Endothelial cell of umbilical vein (primary cell): Measurements from ENCODE around the gene FBXL3. TPM values are rescaled to one million over a fixed set of nuclear protein-coding genes. Genes with fewer than 3 reads are reported as not detected.

ENCODE experiments used
- BruUV-seq: library from RNA; stranded (reverse); fragments of 400-500 nt; replicated peaks from 2 replicates; lab custom pipeline; 2021; lab: Mats Ljungman, UMichigan
- CTCF ChIA-PET: fragments of 300-600, 350-600 bp; sonication (Branson Sonifier 250); formaldehyde crosslinking; loops from one replicate; lab custom pipeline; 2021; ENCODE audit warnings: antibody characterized with exemption, inconsistent platforms; lab: Charles Lee
- POLR2A ChIA-PET: fragments of 300-600, 350-600 bp; sonication (Branson Sonifier 250); formaldehyde crosslinking; loops from one replicate; lab custom pipeline; 2021; ENCODE audit warnings: antibody characterized with exemption, inconsistent platforms; lab: Charles Lee
- DNase-seq: peaks from one replicate; pipeline ENCODE4 v3.0.0-alpha.2; 2011; ENCODE audit warnings: low read depth, low spot score
- FAIRE-seq: peaks from 2 replicates; lab custom pipeline; 2011; peaks lifted over from hg19 to GRCh38; lab: Jason Lieb, UNC
- H2AFZ ChIP-seq: 2 replicates; pipeline ENCODE4 v1.6.0; 2012; ENCODE audit warnings: low read depth, low read length, control low read depth, inconsistent platforms
- H3K27ac ChIP-seq: 2 replicates; pipeline ENCODE4 v1.5.1; 2011; ENCODE audit warnings: low read depth, mild to moderate bottlenecking, control low read depth, low read length, moderate library complexity; ENCODE audit not compliant: insufficient read depth
- H3K27me3 ChIP-seq, 2 experiments: 2 replicates each; pipeline versions ENCODE4 v1.6.0 to v1.6.1; 2011; ENCODE audit warnings: low read length in 2 of 2, mixed read lengths in 1 of 2; ENCODE audit not compliant: control insufficient read depth in 2 of 2, insufficient read depth in 2 of 2
- H3K36me3 ChIP-seq, 2 experiments: 2 replicates in 1 of 2; 3 replicates in 1 of 2; pipeline ENCODE4 v1.5.1; 2011; ENCODE audit warnings: low read length in 2 of 2, mild to moderate bottlenecking in 1 of 2, moderate library complexity in 1 of 2; ENCODE audit not compliant: control insufficient read depth in 2 of 2, insufficient read depth in 2 of 2; ENCODE audit errors: extremely low read depth in 1 of 2
- H3K4me1 ChIP-seq: 3 replicates; pipeline ENCODE4 v1.5.1; 2011; ENCODE audit warnings: mild to moderate bottlenecking, low read length; ENCODE audit not compliant: control insufficient read depth, insufficient read depth; ENCODE audit errors: extremely low read depth
- H3K4me2 ChIP-seq: 2 replicates; pipeline ENCODE4 v1.6.1; 2011; ENCODE audit warnings: low read length, control low read depth, mixed read lengths; ENCODE audit not compliant: insufficient read depth
- H3K4me3 ChIP-seq, 3 experiments: fragments of 200-600 bp in 1 of 3; sonication (generic), shearing (Covaris generic) in 1 of 3; replicated peaks in 1 of 3; 2 replicates each; pipeline ENCODE4 v1.5.1; 2011 to 2016; ENCODE audit warnings: control low read depth in 3 of 3, low read length in 3 of 3, mild to moderate bottlenecking in 2 of 3, inconsistent platforms in 1 of 3, low read depth in 1 of 3, moderate library complexity in 1 of 3; ENCODE audit not compliant: insufficient read depth in 1 of 3
- H3K79me2 ChIP-seq: 2 replicates; pipeline ENCODE4 v1.6.0; 2012; ENCODE audit warnings: low read length, inconsistent platforms; ENCODE audit not compliant: control insufficient read depth, insufficient read depth
- H3K9ac ChIP-seq: replicated peaks from 2 replicates; pipeline ENCODE3; 2011; ENCODE audit warnings: low read length, control low read depth; ENCODE audit not compliant: insufficient read depth; ENCODE audit errors: extremely low read depth
- H3K9me1 ChIP-seq: replicated peaks from 3 replicates; pipeline ENCODE4 v1.6.0; 2011; ENCODE audit warnings: mild to moderate bottlenecking, low read length; ENCODE audit not compliant: control insufficient read depth, insufficient read depth; ENCODE audit errors: extremely low read depth
- H3K9me3 ChIP-seq: replicated peaks from 2 replicates; pipeline ENCODE4 v1.5.1; 2012; ENCODE audit warnings: low read length, inconsistent platforms; ENCODE audit not compliant: control insufficient read depth, insufficient read depth
- H4K20me1 ChIP-seq: replicated peaks from 2 replicates; pipeline ENCODE3; 2011; ENCODE audit warnings: mild to moderate bottlenecking, low read length; ENCODE audit not compliant: control insufficient read depth, insufficient read depth; ENCODE audit errors: extremely low read depth
- CTCF ChIP-seq, 2 donors: IDR thresholded peaks; 1 replicate in 1 of 2; 2 replicates in 1 of 2; pipeline ENCODE4 v1.5.1; 2011; ENCODE audit warnings: low read length in 2 of 2, mild to moderate bottlenecking in 2 of 2, moderate library complexity in 2 of 2, control low read depth in 1 of 2, inconsistent platforms in 1 of 2, low read depth in 1 of 2; ENCODE audit not compliant: insufficient read depth in 1 of 2; ENCODE audit errors: extremely low read depth in 1 of 2
- EZH2 ChIP-seq: IDR thresholded peaks from 2 replicates; pipeline ENCODE4 v1.6.1; 2012; ENCODE audit warnings: borderline replicate concordance, low read depth, mild to moderate bottlenecking, moderate library complexity, low read length, inconsistent platforms; ENCODE audit not compliant: severe bottlenecking
- FOS ChIP-seq: IDR thresholded peaks from 2 replicates; pipeline ENCODE4 v1.6.1; 2011; ENCODE audit warnings: mild to moderate bottlenecking, low read length, moderate library complexity, borderline replicate concordance; ENCODE audit not compliant: insufficient read depth
- GATA2 ChIP-seq: IDR thresholded peaks from 2 replicates; pipeline ENCODE4 v1.7.0; 2011; ENCODE audit warnings: low read depth, mild to moderate bottlenecking, moderate library complexity, mixed read lengths, low read length; ENCODE audit not compliant: insufficient read length, insufficient read depth
- JUN ChIP-seq: IDR thresholded peaks from 2 replicates; pipeline ENCODE4 v1.6.1; 2011; ENCODE audit warnings: borderline replicate concordance, low read depth; ENCODE audit not compliant: insufficient read length, insufficient read depth
- MAX ChIP-seq: IDR thresholded peaks from 2 replicates; pipeline ENCODE4 v1.6.1; 2011; ENCODE audit not compliant: insufficient read depth, insufficient read length
- MYC ChIP-seq: IDR thresholded peaks from one replicate; pipeline ENCODE4 v1.6.1; 2011; ENCODE audit warnings: mild to moderate bottlenecking, low read depth, low read length
- POLR2A ChIP-seq: IDR thresholded peaks from 2 replicates; pipeline ENCODE4 v1.6.1; 2012; ENCODE audit warnings: low read depth, mild to moderate bottlenecking, control low read depth, low read length
- POLR2AphosphoS5 ChIP-seq: IDR thresholded peaks from 2 replicates; pipeline ENCODE4 v1.6.1; 2012; ENCODE audit warnings: low read depth, mild to moderate bottlenecking, control low read depth, low read length, moderate library complexity; ENCODE audit not compliant: insufficient read depth
- dilution Hi-C: fragments of 300-500 bp; cut with MboI; formaldehyde crosslinking; loops from one replicate; pipeline ENCODE4 v1.15.0; 2019; ENCODE audit warnings: low sequenced_read_pairs; ENCODE audit not compliant: extremely low pct_ligation_motif_present
- intact Hi-C: fragments of 100-400 bp; cut with micrococcal nuclease; formaldehyde crosslinking; loops from one replicate; pipeline ENCODE4 v1.10.0; 2022
- polyA plus RNA-seq, 4 experiments: library from polyadenylated mRNA; depleted of rRNA in 3 of 4; stranded (reverse) in 3 of 4; unstranded in 1 of 4; fragments of >200 nt; gene quantifications; 2 replicates each; pipeline versions ENCODE4 v1.2.1 to v1.2.3, GENCODE V29; 2011 to 2012; ENCODE audit warnings: missing spikeins in 1 of 4
- total RNA-seq: library from RNA; stranded (reverse); gene quantifications from 2 replicates; pipeline ENCODE4 v1.2.3, GENCODE V29; 2021

Gene FBXL3
- total and polyA plus RNA-seq, 2 donors (not counting 3 experiments of a cell fraction or from before 2014, with no cell fraction given): 13.0 to 37.8 TPM

GRCh38 chr13:77022341-77022740, 4.6 kb downstream of the FBXL3 start:
- Histone ChIP-seq H3K9me1 (no peaks in the 10 kb centered on the region), H3K27me3 (no peaks in the 10 kb centered on the region), H2AFZ (no peak overlapping the region), H3K79me2 (peaks cover 84% of the 10 kb centered on the region), H3K4me3 (no peak overlapping the region), H3K36me3 (peaks cover 2 to 6% of the 10 kb centered on the region in 2 experiments), H4K20me1 (peaks cover 17% of the 10 kb centered on the region), H3K9me3 (no peaks in the 10 kb centered on the region), H3K27ac (no peak overlapping the region), H3K4me1 (peaks cover 21% of the 10 kb centered on the region), H3K9ac (no peak overlapping the region), H3K4me2 (no peak overlapping the region)
- intact Hi-C loops: loop anchor here (10.0 kb wide), 1 partner anchor 542 kb away; no protein-coding TSS in a partner anchor
- BruUV-seq: no TSS peak
- ChIA-PET POLR2A (no interaction called here), CTCF (interaction anchor here (0.8 to 1.0 kb wide), 2 partner anchors 41 to 1335 kb away, joined by 3 read pairs; no protein-coding TSS in a partner anchor)
- dilution Hi-C loops: no loop called here
- FAIRE-seq: no peak
- no peak for TF ChIP-seq JUN
- no peak for TF ChIP-seq CTCF (IDR thresholded peaks at IDR 0.05; ENCODE audit: extremely low read depth in 1 of 2, insufficient read depth in 1 of 2, low read depth in 1 of 2, low read length in 2 of 2)
- TF ChIP-seq POLR2A: no peak
- no peak for TF ChIP-seq EZH2
- TF ChIP-seq FOS: no peak
- TF ChIP-seq MYC: no peak
- no peak for TF ChIP-seq MAX
- no peak for TF ChIP-seq GATA2
- no peak for TF ChIP-seq POLR2AphosphoS5
- DNase-seq: no peak
